HG03469 (cell line): ENCODE results near the gene CEP78.
"Not testable (repeated sequence)": the region's sequence is repeated elsewhere in the genome, so short reads cannot be mapped to it uniquely, and the experiment has no call there.

ENCODE experiments used
- ATAC-seq: cut with Tn5 transposase; IDR thresholded peaks from one replicate; pipeline ENCODE4 v1.9.1; 2021; ENCODE audit warnings: mild to moderate bottlenecking, moderate library complexity, moderate number of reproducible peaks; ENCODE audit not compliant: unreplicated experiment

CEP78 gene, protein sequence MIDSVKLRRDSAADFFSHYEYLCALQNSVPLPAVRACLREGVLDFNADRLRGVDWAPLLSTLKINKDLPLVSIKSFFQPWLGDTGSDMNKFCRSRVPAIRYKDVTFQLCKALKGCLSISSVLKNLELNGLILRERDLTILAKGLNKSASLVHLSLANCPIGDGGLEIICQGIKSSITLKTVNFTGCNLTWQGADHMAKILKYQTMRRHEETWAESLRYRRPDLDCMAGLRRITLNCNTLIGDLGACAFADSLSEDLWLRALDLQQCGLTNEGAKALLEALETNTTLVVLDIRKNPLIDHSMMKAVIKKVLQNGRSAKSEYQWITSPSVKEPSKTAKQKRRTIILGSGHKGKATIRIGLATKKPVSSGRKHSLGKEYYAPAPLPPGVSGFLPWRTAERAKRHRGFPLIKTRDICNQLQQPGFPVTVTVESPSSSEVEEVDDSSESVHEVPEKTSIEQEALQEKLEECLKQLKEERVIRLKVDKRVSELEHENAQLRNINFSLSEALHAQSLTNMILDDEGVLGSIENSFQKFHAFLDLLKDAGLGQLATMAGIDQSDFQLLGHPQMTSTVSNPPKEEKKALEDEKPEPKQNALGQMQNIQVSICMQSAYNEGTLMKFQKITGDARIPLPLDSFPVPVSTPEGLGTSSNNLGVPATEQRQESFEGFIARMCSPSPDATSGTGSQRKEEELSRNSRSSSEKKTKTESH

GRCh38 chr9:78235762-78236550, at the start of gene CEP78:
TSS of gene CEP78 (plus strand) at chr9:78236075. CDS start at chr9:78236351, 276 bp downstream.
- ATAC-seq = peak; percentile 98

DNA sequence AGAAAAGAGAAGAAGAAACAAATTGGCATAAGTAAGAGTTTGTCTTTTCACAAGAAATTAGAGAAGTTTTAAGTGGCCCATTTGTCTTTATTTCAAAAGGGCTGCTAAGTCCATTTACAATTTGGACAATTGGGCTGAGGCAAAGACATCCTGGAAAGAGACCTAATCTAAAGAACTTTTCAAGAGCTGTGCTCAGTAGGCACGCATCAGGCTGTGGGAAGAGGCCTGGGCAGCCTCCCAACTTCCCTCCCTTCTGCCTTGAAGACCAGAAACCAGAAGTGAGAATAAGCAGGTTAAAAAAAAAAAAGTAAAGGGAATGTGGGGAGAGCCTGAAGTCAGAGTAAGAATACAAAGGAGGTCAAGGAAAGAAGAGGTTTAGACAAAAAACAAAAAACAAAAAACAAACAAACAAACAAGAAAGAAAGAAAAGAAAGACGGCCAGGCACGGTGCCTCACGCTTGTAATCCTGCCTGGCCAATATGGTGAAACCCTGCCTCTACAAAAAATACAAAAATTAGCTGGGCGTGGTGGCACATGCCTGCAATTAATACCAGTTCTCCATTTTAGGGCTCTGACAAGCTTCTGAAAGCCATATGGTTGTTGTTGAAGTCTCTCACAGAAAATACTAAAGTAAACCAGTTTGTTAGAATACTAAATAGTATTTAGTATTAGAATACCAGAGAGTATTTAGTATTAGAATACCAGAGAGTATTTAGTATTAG, 48.0 kb upstream of the CEP78 start:
- no peak for ATAC-seq

- no peak for ATAC-seq
Measured at GRCh38 chr9:78188594-78188993, 47.3 kb upstream of the CEP78 start.

DNA sequence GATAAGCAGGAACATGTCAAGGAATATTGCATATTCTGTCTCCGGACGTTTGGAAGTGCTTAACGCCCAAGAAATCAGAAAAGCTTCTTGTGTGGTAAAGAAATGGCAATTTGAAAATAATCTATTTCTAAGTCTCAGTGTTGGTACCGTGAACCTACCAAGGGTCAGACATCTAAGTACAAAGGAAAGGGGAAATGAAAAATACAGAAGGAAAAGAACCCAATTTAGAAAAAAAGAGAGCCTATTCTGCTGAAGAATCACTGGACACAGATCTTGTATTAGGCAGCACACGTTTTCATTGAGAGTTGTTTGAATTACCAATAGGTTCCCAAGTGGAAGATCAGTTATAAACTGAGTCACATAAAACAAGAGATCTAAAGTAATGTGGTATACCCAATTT, 46.9 kb upstream of the CEP78 start:
- no peak for ATAC-seq

GRCh38 chr9:78189461-78189860, 46.4 kb upstream of the CEP78 start:
- no peak for ATAC-seq

GRCh38 chr9:78191931-78192330, 43.9 kb upstream of the CEP78 start:
- ATAC-seq = no peak

DNA sequence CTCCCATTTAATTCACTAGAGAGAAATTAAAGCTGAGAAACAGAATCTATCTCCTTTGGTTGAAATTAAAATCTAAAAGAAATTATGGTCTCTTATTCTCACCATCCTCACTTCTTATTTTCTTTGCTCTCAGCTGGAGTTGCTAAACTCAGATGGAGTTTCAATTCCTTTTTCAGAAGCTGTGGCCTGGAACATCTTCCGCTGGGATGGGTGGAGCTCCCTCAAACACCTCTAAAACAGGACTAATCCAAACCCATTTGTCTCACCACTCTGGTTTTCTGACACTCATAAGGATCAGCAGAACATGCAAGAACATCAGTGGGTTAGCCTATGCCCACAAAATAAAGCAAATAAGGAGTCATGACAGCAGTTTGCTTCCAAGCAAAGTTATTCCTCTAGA, 39.6 kb upstream of the CEP78 start:
- peak; percentile 42 for ATAC-seq

DNA sequence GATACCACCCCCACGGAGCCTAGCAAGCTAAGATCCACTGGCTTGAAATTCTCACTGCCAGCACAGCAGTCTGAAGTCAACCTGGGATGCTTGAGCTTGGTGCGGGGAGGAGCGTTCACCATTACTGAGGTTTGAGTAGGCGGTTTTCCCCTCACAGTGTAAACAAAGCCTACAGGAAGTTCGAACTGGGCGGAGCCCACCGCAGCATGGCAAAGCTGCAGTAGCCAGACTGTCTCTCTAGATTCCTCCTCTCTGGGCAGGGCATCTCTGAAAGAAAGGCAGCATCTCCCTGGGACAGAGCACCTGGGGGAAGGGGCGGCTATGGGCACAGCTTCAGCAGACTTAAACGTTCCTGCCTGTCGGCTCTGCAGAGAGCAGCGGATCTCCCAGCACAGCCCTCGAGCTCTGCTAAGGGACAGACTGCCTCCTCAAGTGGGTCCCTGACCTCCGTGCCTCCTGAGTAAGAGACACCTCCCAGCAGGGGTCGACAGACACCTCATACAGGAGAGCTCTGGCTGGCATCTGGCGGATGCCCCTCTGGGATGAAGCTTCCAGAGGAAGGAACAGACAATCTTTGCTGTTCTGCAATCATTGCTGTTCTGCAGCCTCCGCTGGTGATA, 34.6 kb upstream of the CEP78 start:
- peak; percentile 74 for ATAC-seq

GRCh38 chr9:78207319-78207718, 28.6 kb upstream of the CEP78 start:
- ATAC-seq = no peak

DNA sequence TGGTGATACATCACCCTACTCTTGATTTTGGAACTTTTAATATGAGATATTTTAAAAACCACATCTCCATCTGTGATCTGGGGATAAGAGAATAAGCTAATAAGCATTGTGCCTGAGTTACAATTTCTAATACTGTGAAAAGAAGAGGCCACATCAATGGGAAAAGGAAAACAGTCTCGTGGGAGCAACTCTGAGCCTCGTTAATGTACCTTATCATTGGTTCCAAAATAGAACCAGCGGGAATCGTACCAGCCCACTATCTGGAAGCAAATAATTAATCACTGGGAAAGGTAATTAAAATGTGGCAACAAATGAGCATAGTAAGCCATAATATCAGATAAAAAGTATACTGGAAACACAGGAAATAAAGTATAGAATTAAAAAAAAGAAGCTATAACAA, 28.0 kb upstream of the CEP78 start:
- no peak for ATAC-seq

- no peak for ATAC-seq
Measured at GRCh38 chr9:78209127-78209526, 26.7 kb upstream of the CEP78 start.

DNA sequence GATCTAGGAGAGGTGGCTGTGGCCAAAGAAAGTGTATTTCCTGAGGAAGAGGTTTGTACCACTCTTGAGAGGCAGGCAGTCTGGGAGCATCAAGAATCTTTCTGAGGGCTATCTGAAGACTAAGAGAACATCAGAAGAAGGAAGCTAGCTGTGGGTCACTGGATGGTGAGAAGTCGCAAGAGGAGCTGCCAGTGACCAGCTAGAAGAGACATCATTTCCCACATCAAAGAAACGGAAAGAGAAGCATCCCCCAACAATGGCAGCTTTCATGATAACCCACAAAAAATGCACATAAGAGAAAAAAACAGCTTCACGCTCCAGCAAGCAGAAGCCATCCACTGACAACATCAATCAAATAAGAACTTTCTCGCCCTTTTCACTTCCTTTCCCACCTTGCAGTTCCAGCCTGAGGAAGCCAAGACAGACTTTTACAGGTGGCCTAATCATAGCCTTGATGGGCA, 25.0 kb upstream of the CEP78 start:
- ATAC-seq = peak; percentile 72

- ATAC-seq = no peak
Measured at GRCh38 chr9:78212868-78213267, 23.0 kb upstream of the CEP78 start.

DNA sequence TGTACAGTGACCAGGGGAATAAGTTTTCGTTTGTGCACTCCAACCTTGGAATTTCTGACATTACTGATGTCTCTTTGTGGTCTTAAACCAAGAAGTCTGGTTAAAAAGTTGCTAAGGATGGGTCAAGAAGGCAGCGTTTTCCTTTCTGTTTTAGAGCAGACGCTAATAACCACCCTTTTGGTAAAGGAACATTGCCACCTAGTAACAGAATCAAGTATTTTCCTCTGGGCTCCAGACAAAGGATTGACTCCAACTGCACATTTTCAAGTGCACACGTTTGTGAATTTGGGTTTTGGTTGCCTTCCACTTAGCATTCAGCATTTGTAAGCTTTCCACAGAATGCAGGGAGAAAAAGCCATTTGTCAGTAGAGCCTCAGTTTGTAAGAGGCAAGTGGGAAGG, 22.2 kb upstream of the CEP78 start:
- no peak for ATAC-seq

- no peak for ATAC-seq
Measured at GRCh38 chr9:78214492-78214891, 21.4 kb upstream of the CEP78 start.

DNA sequence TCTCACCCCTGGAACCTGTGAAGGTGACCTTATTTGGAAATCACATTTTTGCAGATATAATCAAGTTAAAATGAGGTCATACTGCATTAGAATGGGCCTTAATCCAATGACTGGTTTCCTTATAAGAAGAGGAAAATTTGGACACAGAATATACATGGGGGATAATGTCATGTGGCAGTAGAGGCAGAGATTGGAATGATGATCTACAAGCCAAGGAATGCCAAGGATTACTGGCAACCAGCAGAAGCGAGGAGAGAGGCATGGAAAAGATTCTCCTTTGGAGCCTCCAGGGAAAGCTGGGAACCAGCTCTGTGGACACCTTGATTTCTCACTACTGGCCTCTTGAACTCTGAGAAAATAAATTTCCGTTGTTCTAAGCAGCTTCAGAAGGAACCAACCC, 20.2 kb upstream of the CEP78 start:
- ATAC-seq = no peak

GRCh38 chr9:78218890-78219289, 17.0 kb upstream of the CEP78 start:
- no peak for ATAC-seq

GRCh38 chr9:78221425-78221824, 14.4 kb upstream of the CEP78 start:
- no peak for ATAC-seq

- ATAC-seq = not testable (repeated sequence)
Measured at GRCh38 chr9:78221841-78222240, 14.0 kb upstream of the CEP78 start.

DNA sequence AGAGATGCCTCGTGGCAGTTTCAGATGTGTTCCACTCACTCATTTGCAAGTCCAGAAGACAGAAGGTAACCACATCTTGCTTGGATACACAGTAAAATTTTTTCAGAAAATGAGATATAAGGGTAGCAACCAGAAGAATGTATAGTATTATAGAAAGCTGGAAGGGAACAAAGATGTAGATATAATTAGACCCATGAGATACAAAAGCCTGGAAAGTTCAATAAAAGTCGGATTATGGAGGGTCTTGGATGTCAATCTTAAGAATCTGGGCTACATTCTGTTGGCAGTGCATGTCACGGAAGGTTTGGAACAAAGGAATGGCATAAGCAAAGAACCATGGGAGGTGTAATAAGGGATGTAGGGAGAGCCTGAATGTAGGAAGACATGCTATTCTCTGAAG, 5.1 kb upstream of the CEP78 start:
- ATAC-seq = no peak
